ENCODE results near the gene NHLRC4.

DNA sequence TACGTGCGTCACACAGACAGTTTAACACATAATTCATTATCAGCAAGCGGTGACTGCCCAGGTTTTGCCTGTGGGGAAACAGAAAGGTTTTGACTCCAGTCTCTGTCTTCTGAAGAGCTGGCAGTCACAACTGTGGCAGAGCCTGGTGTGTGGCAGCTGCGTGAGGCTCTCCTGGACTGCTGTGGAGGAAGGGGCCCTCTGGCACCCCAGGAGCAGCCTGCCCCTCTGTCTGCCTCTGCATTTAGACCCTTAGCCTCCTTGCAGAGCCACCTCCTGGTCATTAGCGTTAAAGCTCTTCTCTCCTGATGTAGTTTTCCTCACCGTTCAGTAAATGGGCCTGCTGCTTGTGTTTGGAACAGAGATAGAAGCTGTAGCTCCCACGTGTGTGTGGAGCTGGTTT, 34.0 kb downstream of the NHLRC4 start:
- TF ChIP-seq THRA (CRISPR knock-in tag; IDR thresholded peaks at IDR 0.05; ENCODE audit: borderline replicate concordance): no peak
- TF ChIP-seq NFATC3 (CRISPR knock-in tag; IDR thresholded peaks at IDR 0.05): no peak
- TF ChIP-seq, protein P1, sequence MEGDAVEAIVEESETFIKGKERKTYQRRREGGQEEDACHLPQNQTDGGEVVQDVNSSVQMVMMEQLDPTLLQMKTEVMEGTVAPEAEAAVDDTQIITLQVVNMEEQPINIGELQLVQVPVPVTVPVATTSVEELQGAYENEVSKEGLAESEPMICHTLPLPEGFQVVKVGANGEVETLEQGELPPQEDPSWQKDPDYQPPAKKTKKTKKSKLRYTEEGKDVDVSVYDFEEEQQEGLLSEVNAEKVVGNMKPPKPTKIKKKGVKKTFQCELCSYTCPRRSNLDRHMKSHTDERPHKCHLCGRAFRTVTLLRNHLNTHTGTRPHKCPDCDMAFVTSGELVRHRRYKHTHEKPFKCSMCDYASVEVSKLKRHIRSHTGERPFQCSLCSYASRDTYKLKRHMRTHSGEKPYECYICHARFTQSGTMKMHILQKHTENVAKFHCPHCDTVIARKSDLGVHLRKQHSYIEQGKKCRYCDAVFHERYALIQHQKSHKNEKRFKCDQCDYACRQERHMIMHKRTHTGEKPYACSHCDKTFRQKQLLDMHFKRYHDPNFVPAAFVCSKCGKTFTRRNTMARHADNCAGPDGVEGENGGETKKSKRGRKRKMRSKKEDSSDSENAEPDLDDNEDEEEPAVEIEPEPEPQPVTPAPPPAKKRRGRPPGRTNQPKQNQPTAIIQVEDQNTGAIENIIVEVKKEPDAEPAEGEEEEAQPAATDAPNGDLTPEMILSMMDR (CRISPR knock-in tag; IDR thresholded peaks at IDR 0.05): peak; percentile 60
- TF ChIP-seq ZNF232 (CRISPR knock-in tag; IDR thresholded peaks at IDR 0.05; ENCODE audit: borderline replicate concordance): no peak
- no peak for TF ChIP-seq RARA (CRISPR knock-in tag; IDR thresholded peaks at IDR 0.05)
- no peak for TF ChIP-seq CHD2 (IDR thresholded peaks at IDR 0.05; ENCODE audit: low read depth, low read length)
- TF ChIP-seq FOSL1 (CRISPR knock-in tag; IDR thresholded peaks at IDR 0.05; ENCODE audit: borderline replicate concordance): no peak
- TF ChIP-seq SNAI1 (CRISPR knock-in tag; IDR thresholded peaks at IDR 0.05; ENCODE audit: borderline replicate concordance): no peak
- TF ChIP-seq RELA (CRISPR knock-in tag; IDR thresholded peaks at IDR 0.05): no peak
- no peak for TF ChIP-seq SETDB1 (CRISPR knock-in tag; IDR thresholded peaks at IDR 0.05; ENCODE audit: borderline replicate concordance)
- no peak for TF ChIP-seq ZNF615 (CRISPR knock-in tag; IDR thresholded peaks at IDR 0.05; ENCODE audit: borderline replicate concordance)
- no peak for TF ChIP-seq HMG20A (CRISPR knock-in tag; IDR thresholded peaks at IDR 0.05; ENCODE audit: borderline replicate concordance)
- TF ChIP-seq ZNF678 (CRISPR knock-in tag; IDR thresholded peaks at IDR 0.05): no peak
- no peak for TF ChIP-seq PCBP2 (optimal IDR thresholded peaks at IDR 0.05; ENCODE audit: low read depth, low read length, poor library complexity, severe bottlenecking)
